CD4-positive, alpha-beta T cell treated with Interferon gamma for 1 hour (primary cell): ENCODE results near the gene TOMM40L.

ENCODE experiments used
- DNase-seq: peaks from one replicate; pipeline ENCODE4 v3.0.0-alpha.2; 2020

The TOMM40L gene

GRCh38 chr1:161258439-161259344, 32.8 kb downstream of the TOMM40L start, which contains the start of gene PCP4L1:
Gene PCP4L1 (plus strand): TSS chr1:161258745. CDS start chr1:161258975, 230 bp downstream.
- peak; percentile 8 for DNase-seq

- no peak for DNase-seq
These were observed 33.5 kb downstream of the TOMM40L start for GRCh38 chr1:161259345-161259702.

GRCh38 chr1:161259765-161260164, 33.9 kb downstream of the TOMM40L start:
- no peak for DNase-seq

- DNase-seq: no peak
These were observed 34.8 kb downstream of the TOMM40L start for GRCh38 chr1:161260376-161261260.

GRCh38 chr1:161261261-161262235, 35.7 kb downstream of the TOMM40L start:
- no peak for DNase-seq

- DNase-seq: no peak
These were observed 39.4 kb downstream of the TOMM40L start for GRCh38 chr1:161265305-161265704.

GRCh38 chr1:161266202-161266601, 40.3 kb downstream of the TOMM40L start:
- DNase-seq: no peak

GRCh38 chr1:161266836-161267235, 41.0 kb downstream of the TOMM40L start:
- DNase-seq: no peak

- no peak for DNase-seq
These were observed 41.5 kb downstream of the TOMM40L start for GRCh38 chr1:161267321-161267720.

- no peak for DNase-seq
These were observed 47.5 kb downstream of the TOMM40L start for GRCh38 chr1:161273402-161273801.

GRCh38 chr1:161274874-161275273, 49.0 kb downstream of the TOMM40L start:
- DNase-seq: no peak
